Brain pericyte (primary cell): ENCODE data around the gene SLC41A3.
"Not testable (repeated sequence)": the region's sequence is repeated elsewhere in the genome, so short reads cannot be mapped to it uniquely, and the experiment has no call there.

Experiments
- DNase-seq: peaks from one replicate; pipeline ENCODE4 v3.0.0-alpha.2; 2012; ENCODE audit warnings: low read depth, low spot score

Gene SLC41A3

DNA sequence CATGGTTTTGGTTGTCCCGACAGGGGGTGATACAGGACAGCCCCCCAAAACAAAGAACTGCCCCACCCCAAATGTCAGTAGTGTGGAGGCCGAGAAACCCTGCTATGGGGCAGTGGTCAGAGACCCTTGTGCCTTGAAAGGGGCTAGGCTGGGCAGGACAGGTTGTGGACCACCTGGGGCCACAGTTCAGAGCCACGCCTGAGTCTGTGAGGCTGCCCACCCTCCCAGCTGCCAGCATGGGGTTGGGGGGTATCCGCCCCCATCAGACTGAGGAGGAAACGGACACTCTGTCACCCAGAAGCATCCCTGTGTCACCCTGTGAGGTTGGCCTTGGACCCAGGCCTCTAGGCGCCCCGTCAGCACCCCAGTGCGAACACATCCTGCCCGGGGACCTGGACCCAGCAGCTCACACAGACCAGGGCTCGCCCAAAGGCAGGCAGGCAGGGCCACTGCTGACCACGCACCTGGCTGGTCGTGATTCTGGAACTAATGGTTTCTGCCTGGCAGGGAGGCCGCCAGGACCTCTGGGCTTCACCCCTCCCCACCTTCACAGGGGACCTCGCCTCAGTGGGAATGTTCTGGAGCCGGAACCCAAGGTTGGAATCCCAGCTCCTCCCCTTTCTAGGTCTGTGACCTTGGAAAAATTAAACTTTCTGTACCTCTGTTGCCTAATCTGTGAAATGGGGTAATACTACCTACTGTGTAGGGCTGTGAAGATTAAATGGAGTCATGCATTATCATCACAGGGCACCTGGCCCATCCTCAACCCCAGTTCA is 1.4 kb downstream of the SLC41A3 start:
- no peak for DNase-seq

DNA sequence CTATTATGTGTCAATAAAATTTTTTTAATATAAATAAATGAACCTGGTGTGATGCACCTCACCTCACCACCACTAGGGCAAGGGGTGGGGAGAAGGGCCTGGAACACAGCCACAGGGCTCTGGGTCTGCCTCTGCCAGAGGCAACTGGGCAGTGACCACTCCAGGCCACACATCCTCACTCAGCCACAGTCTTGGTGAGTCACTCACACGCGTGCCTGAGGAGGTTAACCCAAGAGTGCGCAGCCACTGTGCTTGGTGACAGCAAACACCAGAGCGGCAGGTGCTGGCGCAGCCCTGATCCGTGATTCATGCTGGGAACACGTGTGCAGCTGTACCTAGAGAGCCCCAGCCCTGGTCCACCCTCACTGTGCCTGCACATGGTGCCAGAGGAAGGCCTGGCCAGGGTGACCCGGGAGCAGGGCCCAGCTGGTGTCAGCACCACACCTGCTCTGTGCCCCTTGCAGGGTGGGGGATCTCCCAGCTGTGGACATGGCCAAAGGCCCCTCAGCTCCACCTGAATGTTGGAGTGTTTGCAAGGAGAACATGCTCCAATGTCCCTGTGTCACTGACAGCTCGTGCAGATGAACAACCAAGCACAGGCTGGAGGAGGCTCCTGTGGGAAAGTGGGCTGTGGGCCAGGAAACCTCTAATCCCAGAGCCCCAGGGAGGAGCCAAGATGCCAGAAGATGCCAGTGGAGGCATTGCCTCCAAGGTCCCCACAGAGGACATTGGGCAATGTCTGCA is 2.1 kb downstream of the SLC41A3 start:
- DNase-seq: no peak

DNA sequence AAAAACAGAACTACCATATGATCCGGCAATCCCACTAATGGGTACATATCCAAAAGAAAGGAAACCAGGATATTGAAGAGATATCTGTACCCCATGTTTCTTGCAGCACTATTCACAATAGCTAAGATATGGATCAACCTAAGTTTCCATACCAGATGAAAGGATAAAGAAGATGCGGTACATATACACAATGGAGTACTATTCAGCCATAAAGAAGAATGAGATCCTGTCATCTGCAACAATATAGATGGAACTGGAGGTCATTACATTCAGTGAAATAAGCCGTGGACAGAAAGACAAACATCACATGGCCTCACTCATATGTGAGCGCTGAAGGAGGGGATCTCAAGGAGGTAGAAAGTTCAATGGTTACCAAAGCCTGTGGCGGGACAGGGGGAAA is 3.0 kb downstream of the SLC41A3 start:
- DNase-seq: no peak

DNA sequence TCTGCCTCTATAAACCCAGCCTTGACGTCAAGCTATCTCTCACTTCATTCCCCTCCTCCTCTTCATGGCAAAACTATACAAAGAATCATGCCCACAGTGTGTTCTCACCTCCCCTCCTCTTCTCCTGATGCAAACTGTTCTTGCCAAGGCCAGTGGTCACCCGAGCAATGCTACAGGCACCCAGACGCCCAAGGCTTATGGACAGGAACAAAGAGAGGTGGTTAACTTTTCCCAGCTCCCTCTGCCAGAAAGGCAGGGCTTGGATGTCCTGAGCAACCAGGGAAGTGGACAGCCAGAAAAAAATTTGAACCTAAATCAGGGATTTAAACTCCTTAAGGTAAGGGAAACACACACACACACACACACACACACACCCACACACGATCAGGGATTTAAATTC is 5.1 kb downstream of the SLC41A3 start:
- DNase-seq: no peak

DNA sequence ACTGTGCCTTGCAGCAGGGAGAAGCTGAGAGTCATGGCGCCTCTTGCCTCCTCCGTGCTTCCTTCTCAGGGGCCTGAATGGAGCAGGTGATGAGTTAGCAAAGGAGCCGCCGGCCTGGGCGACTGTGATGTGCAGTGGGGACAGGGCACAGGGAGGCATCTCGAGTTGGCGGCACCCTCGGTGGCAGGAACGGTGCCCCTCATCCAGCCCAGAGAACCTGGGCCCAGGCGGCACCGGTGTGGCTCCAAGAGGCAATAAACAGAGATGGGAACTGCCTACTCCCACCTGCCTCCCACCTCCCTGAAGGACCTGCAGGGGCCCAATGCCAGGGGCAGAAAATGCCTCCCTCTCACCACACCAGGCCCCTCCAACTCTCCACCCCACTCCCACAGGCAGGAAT is 6.2 kb downstream of the SLC41A3 start:
- DNase-seq: no peak

DNA sequence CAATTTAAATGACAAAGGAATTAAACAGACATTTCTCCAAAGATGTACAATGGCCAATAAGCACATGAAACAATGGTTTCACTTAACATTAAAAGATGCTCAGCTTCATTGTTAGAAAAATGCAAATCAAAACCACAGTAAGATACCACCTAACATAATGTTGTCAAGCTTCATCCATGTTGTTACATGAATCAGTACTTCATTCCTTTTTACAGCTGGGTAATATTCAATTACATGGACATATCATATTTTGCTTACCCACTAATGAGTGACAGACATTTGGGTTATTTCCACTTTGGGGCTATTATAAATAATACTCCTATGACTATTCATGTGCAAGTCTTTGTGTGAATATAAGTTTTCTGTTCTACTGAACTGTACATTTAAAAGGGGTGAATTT is 7.8 kb downstream of the SLC41A3 start:
- DNase-seq: no peak

DNA sequence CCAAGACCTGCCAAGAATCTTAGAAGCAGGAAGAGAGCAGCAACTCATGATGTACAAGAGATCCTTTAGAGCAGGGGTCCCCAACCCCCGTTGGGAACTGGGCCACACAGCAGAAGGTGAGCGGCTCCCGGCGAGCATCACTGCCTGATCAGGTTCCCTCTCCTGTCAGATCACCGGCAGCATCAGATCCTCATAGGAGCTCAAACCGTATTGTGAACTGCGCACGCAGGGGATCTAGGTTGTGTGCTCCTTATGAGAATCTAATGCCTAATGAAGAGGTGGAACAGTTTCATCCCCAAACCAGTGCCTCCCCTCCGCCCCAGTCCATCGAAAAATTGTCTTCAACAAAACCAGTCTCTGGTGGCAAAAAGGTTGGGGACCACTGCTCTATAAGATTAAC is 13.8 kb downstream of the SLC41A3 start:
- DNase-seq: no peak

DNA sequence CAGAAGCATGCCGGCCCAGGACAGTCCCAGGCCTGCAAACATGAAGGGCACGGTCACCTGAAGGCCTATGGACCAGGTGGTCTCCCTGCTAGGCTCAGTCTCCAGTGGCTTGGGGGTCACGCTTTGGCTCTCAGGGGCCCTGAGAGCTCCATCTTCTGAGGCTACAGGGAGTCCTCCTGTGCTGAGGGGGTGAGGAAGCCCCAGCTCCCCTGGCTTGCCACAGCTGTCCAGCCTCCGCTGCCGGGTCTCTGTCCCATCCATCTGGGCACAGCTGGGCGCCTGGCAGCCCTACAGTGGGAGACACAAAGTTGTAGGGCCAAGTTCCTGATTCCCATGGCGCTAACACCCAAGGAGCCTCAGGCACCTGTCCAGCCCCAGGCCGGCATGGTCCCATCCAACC is 16.0 kb downstream of the SLC41A3 start:
- DNase-seq: no peak

DNA sequence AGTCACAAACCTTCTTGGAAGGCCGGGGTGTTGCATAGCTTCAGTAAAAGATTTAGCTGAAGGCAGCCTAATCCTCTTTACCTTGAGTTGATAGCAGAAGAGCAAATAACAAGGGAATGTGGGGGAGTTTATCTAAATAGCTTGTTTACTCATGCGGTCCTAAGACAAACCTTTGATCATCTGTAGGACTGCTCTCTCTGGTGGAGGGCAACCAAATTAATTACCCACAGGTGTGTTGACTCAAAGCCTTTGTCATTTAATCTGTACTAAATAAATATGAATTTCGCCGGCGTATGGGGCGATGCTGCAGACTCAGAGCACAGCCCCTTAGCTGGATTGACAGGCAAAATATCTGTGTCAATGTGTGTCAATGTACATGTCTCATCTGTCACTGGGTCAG is 17.2 kb downstream of the SLC41A3 start:
- DNase-seq: not testable (repeated sequence)

DNA sequence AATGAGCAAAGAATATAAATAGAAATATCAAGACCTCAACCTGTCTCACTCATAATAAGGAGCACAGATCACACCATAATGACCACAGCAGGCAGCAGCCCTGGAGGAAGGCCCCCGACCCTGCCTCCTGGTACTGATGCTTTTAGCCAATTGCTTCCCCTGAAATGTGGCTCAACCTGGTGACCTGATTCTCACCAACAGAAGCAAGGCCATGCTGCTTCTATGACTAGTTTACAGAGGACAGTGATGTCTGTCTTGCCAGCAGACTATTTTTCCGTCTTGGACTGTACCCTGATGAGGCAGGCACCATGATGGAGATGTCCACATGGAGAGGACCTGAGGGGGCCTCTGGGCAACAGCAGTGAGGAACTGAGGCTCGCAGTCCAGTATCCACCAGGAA is 18.0 kb downstream of the SLC41A3 start:
- DNase-seq: no peak

DNA sequence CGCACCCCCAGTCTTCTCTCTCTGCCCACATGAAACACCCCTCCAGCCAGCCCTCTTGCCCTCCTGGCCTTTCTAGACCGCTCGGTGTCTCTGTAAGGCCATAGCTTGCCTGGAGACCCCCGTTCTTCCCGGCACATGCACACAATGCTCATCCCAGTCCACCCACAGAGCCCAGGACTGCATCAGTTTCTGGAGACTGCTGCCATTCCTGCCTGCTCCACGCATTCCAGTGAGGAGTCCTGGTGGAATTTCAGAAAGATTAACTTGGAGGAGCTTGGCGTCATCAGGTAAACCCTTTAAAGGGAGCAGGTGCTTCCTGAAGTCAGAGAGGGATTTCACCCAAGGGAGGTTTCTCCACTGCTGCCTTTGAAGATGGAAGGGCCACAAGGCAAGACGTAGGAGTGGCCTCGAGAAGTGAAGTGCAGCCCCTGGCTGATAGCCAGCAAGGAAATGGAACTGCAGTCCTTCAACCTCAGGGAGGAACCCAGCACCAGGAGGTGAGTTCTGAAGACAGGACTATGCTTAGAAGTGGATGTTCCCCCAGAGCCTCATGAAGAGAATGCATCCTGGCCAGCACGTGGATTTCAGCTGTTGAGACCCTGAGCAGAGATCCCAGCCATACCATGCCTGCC is 19.2 kb downstream of the SLC41A3 start:
- DNase-seq: no peak

DNA sequence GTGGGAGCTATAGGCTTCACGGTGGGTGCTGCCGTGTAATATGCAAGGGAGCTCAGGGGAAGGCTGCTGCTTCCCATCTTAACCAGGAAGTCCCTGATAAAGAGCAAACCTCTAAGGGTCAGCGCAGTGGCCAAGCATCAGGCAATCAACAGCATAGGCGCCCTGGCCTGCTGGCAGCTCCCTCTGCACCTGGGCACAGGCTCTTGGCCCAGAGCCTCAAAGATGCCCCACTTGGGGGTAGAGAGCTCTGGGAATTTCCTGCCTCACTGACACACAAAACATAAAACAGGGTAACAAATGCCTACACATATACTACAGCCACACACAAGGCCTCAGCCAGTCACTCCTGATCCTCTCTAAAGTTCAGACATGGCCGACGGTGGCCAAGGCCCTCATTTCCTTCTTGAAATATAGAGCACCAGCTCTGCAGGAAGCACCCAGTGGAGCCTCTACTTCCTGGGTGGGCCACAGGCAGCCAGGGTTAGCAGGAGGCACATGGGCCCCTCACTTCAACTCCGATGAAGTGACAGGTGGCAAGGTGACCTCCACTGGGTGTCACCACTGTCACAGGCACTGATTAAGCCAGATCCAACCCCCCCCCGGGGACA is 20.5 kb downstream of the SLC41A3 start:
- DNase-seq: no peak

DNA sequence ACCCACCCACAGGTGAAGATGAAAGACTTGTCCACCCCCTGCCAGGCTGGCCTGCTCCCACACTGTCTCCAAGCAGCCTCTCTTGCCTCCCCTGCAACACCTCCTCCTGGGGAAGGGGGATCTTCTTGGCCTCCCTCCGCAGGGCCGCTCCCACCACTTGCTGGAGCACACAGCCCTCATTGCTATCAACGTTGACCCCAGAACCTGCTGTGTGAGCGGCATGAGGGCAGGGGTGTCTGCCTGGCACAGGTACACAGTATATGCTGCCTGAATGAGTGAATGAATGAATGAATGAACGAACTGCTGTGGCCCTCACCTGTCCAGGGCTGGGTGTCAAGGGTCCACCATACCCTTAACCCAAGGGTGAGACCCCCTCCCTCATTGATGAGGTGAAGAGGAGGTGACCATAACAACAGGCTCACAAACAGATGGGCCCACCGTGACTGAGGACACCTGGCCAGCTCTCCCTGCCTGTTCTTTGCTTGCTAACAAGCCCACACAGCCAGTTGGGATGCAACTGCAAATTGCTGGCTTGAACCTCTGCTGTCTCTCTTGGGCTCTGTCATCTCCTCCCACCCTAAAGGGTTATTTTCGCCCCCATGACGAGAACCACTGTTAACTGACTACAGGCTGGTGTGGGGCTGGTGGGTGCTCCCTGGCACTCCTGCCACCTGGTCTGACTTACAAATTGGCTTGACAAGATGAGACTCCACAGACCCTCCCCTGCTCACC is 22.5 kb downstream of the SLC41A3 start:
- no peak for DNase-seq

DNA sequence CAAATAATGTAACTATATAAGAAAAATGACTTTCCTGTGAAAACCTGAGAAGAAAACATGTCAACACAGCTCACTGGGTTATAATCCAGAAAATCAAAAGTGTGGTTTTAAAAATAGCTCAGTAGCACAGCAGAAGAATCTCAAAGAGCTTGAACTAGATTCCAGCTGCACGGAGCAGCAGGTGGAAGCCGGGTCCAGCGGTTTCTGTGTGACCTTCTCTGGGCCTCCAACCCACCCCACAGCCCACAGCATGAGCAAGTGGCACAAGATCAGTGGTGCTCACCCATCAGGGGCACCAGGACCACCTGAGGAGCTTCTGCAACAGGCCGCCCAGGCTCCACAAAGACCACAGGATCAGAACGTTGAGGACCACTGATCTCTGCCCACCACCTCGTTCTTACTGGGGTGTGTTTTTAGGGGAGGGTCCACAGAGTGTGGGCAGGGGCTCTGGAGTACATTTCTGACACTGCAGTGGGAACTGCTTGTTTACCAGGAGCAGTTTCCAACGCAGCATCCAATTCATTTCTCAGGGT is 23.2 kb downstream of the SLC41A3 start:
- DNase-seq: no peak

DNA sequence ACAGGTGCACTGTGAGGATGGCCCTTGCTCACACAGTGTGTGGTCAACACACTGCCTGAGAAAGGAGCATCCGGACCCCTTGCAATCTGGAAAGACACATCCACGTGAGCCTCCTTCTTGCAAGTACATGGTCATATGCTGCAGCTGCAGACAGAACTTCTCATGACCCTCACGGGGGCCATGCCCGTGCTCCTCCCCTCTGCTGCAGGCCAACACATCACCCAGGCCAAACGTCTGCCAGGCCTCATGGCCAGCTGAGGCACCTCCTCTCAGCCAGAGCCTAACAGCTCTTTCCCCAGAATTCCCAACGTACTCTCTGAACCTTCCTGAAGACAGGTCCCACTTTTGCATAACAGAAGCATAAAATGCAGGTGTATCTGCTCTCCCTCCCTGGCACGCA is 25.3 kb downstream of the SLC41A3 start:
- no peak for DNase-seq

DNA sequence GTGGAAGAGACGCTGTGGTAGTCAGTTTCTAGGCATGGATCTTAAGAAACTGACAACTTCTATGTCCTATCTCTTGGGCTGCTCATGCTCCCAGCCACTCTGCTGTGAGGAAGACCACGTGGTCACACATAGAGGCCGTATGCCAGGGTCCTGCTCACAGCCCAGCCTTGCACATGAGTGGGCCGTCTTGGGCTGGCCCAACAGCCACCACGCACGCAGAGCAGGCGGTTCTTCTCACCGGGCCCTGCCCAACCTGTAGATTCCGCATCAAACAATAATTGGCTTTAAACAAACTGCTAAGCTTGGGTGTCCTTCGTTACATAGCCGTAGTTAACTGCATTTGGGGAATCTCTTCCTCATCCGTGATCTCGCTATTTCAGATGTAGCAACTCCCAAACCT is 26.0 kb downstream of the SLC41A3 start:
- no peak for DNase-seq

DNA sequence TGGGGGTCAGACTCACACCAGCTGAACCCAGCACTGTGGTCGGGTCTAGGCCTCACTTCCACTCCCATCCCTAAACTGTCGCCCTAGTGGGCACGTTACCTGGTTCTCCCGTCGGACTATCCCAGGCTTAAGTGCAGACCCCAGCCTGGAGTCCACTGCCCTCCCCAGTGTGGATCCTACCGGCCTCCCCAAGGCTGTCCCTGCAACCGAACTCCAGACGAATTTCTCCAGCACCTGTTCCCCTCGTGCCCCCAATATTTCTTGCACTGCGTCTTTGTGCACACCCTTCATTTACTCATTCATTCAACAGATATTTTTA is 26.5 kb downstream of the SLC41A3 start:
- DNase-seq: no peak

DNA sequence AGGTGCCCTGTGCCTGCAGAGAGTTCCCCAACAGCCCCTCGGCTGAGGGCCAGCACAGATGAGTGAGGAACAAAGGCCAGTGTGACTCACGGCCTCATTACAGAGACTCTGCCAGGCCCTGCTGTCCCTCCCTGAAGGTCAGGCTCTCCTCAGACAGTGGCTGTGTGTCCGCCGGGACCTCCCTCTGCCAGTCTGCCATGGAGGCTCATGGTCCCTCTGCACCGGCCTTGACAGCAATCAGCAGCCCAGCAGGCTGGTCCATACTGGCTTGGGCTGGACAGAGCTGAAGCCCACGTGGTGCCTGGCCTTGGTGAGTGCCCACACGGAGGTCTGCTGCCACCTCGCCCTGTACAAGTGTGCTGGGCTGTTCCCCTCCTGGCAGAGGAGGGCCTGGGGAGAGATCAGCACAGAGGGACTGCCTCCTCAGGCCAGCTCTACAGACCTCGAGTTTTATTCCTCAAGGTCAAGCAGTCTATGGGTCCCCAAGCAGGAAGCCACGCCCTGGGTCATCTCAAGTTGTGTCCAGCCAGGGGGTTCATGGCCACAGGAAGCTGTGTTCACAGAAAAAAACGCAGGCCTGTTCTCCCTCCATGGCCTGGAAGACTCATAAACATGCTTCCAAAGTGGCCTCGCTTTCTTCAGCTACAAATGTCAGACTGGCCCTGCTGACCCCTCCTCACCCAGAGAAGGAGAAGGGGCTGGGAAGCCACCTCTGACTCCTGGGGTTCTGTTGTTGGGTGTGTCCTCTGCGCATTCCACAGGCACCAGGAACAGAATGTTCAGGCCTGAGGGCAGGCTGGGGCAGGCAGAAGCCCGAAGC is 27.0 kb downstream of the SLC41A3 start:
- DNase-seq: no peak

DNA sequence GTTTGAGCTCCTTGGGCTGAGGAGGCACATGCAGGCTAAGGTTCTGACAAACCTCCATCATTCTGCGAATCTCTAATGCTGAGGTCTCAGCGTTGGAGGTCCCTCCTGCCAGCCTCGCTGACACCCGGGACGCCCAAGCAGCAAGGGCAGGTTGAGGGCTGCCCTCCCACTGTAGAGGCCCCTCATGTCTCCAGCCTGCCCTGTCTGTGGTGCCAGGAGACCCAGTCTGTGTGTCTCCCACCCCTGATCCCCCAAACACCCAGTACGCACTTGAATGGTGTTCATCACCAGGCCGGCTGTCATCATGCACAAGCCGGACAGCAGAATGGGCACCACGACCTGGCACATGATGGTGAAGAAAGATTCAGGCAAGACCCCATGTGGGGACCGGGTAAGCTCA is 27.8 kb downstream of the SLC41A3 start:
- no peak for DNase-seq

DNA sequence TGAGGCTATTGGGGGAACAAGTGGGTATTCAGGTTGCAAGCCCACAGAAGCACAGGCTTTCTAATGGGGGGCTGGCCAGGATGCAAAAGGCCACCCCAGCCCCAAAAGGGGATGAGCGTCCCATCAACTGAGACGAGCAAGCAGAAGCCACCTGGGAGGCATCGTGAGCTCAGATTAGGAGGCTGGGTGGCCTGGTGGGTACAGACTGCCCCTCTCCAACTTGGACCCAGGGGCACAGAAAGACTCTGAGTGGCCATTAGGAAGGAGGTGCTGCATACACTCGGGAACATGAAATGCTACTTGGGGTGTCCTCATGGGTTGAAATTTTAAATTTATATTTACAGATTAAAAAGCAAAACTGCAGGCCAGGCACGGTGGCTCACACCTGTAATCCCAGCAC is 29.1 kb downstream of the SLC41A3 start:
- DNase-seq: no peak
